Ascending aorta (tissue), 2 donors: ENCODE data around the gene COG3. TPM values are rescaled to one million over a fixed set of nuclear protein-coding genes. Genes with fewer than 3 reads are reported as not detected.
"Not testable (repeated sequence)": the region's sequence is repeated elsewhere in the genome, so short reads cannot be mapped to it uniquely, and the experiment has no call there.

Experiments
- DNase-seq, 2 donors: peaks; one replicate each; pipeline ENCODE4 v3.0.0-alpha.2; 2019; ENCODE audit warnings: low spot score in 2 of 2
- H3K27ac ChIP-seq, 2 donors: fragments of 200-600 bp; sonication (generic); one replicate each; pipeline ENCODE4 v1.5.1; 2016 to 2017; ENCODE audit warnings: mild to moderate bottlenecking in 1 of 2
- H3K27me3 ChIP-seq: fragments of 200-600 bp; sonication (generic); one replicate; pipeline ENCODE4 v1.5.1; 2017
- H3K36me3 ChIP-seq, 2 donors: fragments of 200-600 bp; sonication (generic); one replicate each; pipeline ENCODE4 v1.5.1; 2016
- H3K4me1 ChIP-seq, 2 donors: fragments of 200-600 bp; sonication (generic); one replicate each; pipeline ENCODE4 v1.5.1; 2016 to 2017; ENCODE audit warnings: mild to moderate bottlenecking in 1 of 2
- H3K4me3 ChIP-seq, 2 donors: fragments of 200-600 bp; sonication (generic); one replicate each; pipeline ENCODE4 v1.5.1; 2016 to 2017; ENCODE audit warnings: mild to moderate bottlenecking in 1 of 2
- H3K9me3 ChIP-seq, 2 donors: fragments of 200-600 bp; sonication (generic); one replicate each; pipeline ENCODE4 v1.5.1; 2016
- CTCF ChIP-seq, 3 experiments: fragments of 200-600 bp in 2 of 3; fragments of 450-650 bp in 1 of 3; sonication (generic) in 2 of 3; IDR thresholded peaks; one replicate each; pipeline ENCODE4 v1.5.1; 2016 to 2019; ENCODE audit warnings: antibody characterized with exemption in 3 of 3, mild to moderate bottlenecking in 1 of 3, moderate library complexity in 1 of 3
- intact Hi-C: fragments of 100-400 bp; cut with DNase I; formaldehyde crosslinking; loops from one replicate; pipeline ENCODE4 v1.15.1; 2023
- total RNA-seq: library from RNA; depleted of rRNA; stranded (reverse); fragments of >200 nt; gene quantifications from one replicate; pipeline ENCODE4 v1.1.0, GENCODE V29; 2016

COG3 gene
- total RNA-seq = 5.7 TPM

GRCh38 chr13:45464687-45465453 lies at the start of gene COG3:
Gene COG3 (plus strand): TSS chr13:45464939. CDS start chr13:45465037, 98 bp downstream.
- Histone ChIP-seq H3K4me3 (peak within 1 kb of the TSS; percentile 63 to 94), H3K27me3 (no peaks in the 10 kb centered on the region)

GRCh38 chr13:45415112-45415511 lies 49.6 kb upstream of the COG3 start:
- intact Hi-C loops = loop anchor here (5.0 kb wide), 3 partner anchors 43 to 88 kb away; partner anchors contain the start of gene TPT1
- no peaks in the 10 kb centered on the region for H3K27me3 ChIP-seq
- no peaks in the 10 kb centered on the region for H3K9me3 ChIP-seq
- H3K4me1 ChIP-seq = peaks cover 0 to 7% of the 10 kb centered on the region in 2 donors
- H3K27ac ChIP-seq = peak overlapping the region; percentile 69 to 75
- TF ChIP-seq CTCF (IDR thresholded peaks at IDR 0.05) = no peak
- peak overlapping the region; percentile 34 to 61 for H3K4me3 ChIP-seq
- no peak for DNase-seq
- peaks cover 0 to 8% of the 10 kb centered on the region in 2 donors for H3K36me3 ChIP-seq

More at GRCh38 chr13:45464687-45465453, at the start of gene COG3:
- TF ChIP-seq CTCF (IDR thresholded peaks at IDR 0.05) = peak in 1 of 3 experiments; percentile 37
- DNase-seq = peak; percentile 80 to 97
- H3K4me1 ChIP-seq = peaks cover 3 to 18% of the 10 kb centered on the region in 2 donors
- intact Hi-C loops = loop anchor here (1.0 to 10.0 kb wide), 4 partner anchors 47 to 120 kb away; partner anchors contain the start of genes SLC25A30 and TPT1
- H3K36me3 ChIP-seq = no peaks in the 10 kb centered on the region
- H3K9me3 ChIP-seq = no peaks in the 10 kb centered on the region
- peak within 1 kb of the TSS; percentile 90 to 93 for H3K27ac ChIP-seq

GRCh38 chr13:45416516-45417128 lies 48.1 kb upstream of the COG3 start:
- peak in 1 of 2 donors; percentile 53 for DNase-seq
- peak overlapping the region; percentile 83 to 85 for H3K27ac ChIP-seq
- peaks cover 0 to 7% of the 10 kb centered on the region in 2 donors for H3K4me1 ChIP-seq
- no peaks in the 10 kb centered on the region for H3K27me3 ChIP-seq
- no peaks in the 10 kb centered on the region for H3K36me3 ChIP-seq
- H3K4me3 ChIP-seq = peak overlapping the region; percentile 70 to 80
- no peaks in the 10 kb centered on the region for H3K9me3 ChIP-seq
- intact Hi-C loops = loop anchor here (5.0 kb wide), 3 partner anchors 44 to 89 kb away; partner anchors contain the start of gene TPT1
- no peak for TF ChIP-seq CTCF (IDR thresholded peaks at IDR 0.05)

- H3K9me3 ChIP-seq = no peaks in the 10 kb centered on the region
- no peaks in the 10 kb centered on the region for H3K36me3 ChIP-seq
- peak within 1 kb of the TSS; percentile 70 to 80 for H3K4me3 ChIP-seq
- no peaks in the 10 kb centered on the region for H3K27me3 ChIP-seq
- H3K27ac ChIP-seq = peak within 1 kb of the TSS; percentile 83 to 85
- TF ChIP-seq CTCF (IDR thresholded peaks at IDR 0.05) = no peak
- peak; percentile 87 to 97 for DNase-seq
- intact Hi-C loops = loop anchor here (1.0 to 5.0 kb wide), 4 partner anchors 46 to 91 kb away; partner anchors contain the start of genes COG3 and TPT1
- H3K4me1 ChIP-seq = peaks cover 0 to 7% of the 10 kb centered on the region in 2 donors
These were observed 46.8 kb upstream of the COG3 start, which contains the start of gene SLC25A30 for GRCh38 chr13:45417790-45418534. Gene SLC25A30 (minus strand): TSS chr13:45418373. CDS start chr13:45411425, 6,948 bp downstream.

GRCh38 chr13:45419389-45419788 lies 45.4 kb upstream of the COG3 start:
- H3K27me3 ChIP-seq, H3K4me3 ChIP-seq, H3K27ac ChIP-seq, H3K36me3 ChIP-seq, H3K4me1 ChIP-seq, H3K9me3 ChIP-seq: not testable (repeated sequence)
- peak in 1 of 2 donors; percentile 63 for DNase-seq
- intact Hi-C loops = loop anchor here (5.0 kb wide), 3 partner anchors 47 to 92 kb away; partner anchors contain the start of gene TPT1
